Dermis blood vessel endothelial cell (primary cell): Measurements from ENCODE around the gene FRK. TPM values are rescaled to one million over a fixed set of nuclear protein-coding genes. Genes with fewer than 3 reads are reported as not detected.

Experiments used
- DNase-seq: peaks from one replicate; pipeline ENCODE4 v3.0.0; 2010
- total RNA-seq: library from RNA; depleted of rRNA; stranded (reverse); fragments of >200 nt; gene quantifications from 2 replicates; pipeline ENCODE4 v1.2.3, GENCODE V29; 2014

Gene FRK
- total RNA-seq, 1 donor from 2014 or later: 0.17 TPM

DNA sequence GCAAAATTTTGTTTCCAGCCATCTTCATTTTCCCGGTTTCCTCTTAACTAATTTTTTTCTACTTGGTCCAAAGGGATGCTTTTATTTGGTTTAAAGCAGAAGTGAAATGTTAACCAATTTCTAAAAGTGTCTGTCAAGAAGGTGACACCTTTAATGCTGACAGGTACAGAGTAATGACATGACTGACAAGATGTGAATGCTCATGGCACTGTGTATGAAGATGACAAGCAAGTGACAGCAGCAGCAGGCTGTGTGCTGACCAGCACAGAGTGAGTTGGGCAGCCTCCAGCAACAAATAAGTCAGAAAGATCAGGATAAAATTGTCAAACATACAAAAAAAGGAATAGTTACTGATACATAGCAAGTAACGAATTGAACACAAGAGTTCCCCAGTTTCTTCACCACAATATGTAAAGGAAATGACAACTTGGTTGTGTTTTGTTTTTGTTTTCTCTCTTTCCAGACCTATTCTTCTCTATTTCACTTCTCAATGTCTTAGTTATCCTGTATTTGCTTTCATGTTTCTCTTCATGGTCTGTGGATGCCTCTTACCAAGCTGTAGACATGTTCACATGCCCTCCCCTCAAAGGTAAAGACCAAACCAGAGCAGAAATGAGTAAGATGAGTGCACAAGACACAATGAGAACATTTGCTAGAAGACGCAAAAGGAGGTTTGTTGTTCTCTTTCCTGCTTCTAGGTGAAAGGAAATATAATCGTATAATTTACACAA is 174.9 kb downstream of the FRK start:
- no peak for DNase-seq

DNA sequence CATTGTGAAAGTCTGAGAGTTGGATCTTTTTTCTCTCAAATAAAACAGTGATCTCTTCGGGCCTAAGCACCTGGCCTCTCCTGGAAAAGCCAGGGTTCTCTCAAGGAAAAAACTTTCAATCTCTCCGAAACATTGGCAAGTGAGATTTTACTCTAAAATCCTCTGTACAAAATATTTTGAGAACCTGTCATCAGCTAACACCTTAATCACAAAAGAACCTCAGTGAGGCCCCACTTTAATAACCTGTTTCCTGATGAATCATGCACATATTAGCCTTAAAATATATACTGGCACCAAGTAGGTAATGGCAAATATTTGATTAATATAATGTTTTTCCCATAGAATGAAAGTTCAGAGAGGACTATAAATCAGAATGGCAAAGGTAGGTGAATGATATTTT is 177.9 kb downstream of the FRK start:
- DNase-seq: no peak

DNA sequence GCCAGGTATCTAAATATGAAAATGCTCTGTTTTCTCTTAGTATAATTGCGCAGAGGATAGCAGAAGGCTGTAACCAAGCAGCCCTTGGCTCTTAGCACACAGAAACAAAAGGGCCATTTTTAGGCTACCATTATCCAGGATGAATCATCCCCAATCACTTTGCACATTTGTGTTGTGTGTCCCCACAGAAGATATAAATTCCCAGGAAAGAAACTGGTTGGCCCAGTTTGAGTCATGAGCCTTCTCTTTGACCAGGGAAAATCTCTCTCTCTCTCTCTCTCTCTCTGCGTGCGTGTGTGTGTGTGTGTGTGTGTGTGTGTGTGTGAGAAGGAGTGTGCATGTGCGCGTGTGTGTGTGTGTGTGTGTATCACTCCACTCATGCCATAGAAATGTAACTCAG is 178.5 kb downstream of the FRK start:
- no peak for DNase-seq

Other genes with a start within 250 kb of the FRK start
- 3.7 and 10.1 TPM in 2 replicates for gene NT5DC1, start 40.0 kb upstream of the FRK start, total RNA-seq
- not detected in 2 replicates for gene COL10A1, start 65.2 kb upstream of the FRK start, total RNA-seq
- 7.5 and 10.6 TPM in 2 replicates for gene TSPYL4, start 193.2 kb upstream of the FRK start, total RNA-seq
- gene TSPYL1, start 219.0 kb upstream of the FRK start, total RNA-seq: 53.3 and 64.0 TPM in 2 replicates